Left ventricle myocardium inferior (tissue), 1 donor: Measurements from ENCODE around the gene HES7. TPM values are rescaled to one million over a fixed set of nuclear protein-coding genes. Genes with fewer than 3 reads are reported as not detected.

Experiments used
- DNase-seq: peaks from one replicate; pipeline ENCODE4 v3.0.0-alpha.2; 2020
- H3K27ac ChIP-seq: fragments of 200-600 bp; replicated peaks from 2 replicates; pipeline ENCODE4 v1.8.0; 2021
- H3K27me3 ChIP-seq: fragments of 200-600 bp; 2 replicates; pipeline ENCODE4 v1.8.0; 2021; ENCODE audit warnings: low read depth
- H3K36me3 ChIP-seq: fragments of 200-600 bp; 2 replicates; pipeline ENCODE4 v1.8.0; 2021
- H3K4me1 ChIP-seq: fragments of 200-600 bp; 2 replicates; pipeline ENCODE4 v1.8.0; 2021
- H3K4me3 ChIP-seq: fragments of 200-600 bp; 2 replicates; pipeline ENCODE4 v1.8.0; 2021; ENCODE audit warnings: mild to moderate bottlenecking, moderate library complexity
- H3K9me3 ChIP-seq: fragments of 200-600 bp; replicated peaks from 2 replicates; pipeline ENCODE4 v1.8.0; 2021
- CTCF ChIP-seq: fragments of 200-600 bp; IDR thresholded peaks from 2 replicates; pipeline ENCODE4 v1.8.0; 2021; ENCODE audit warnings: antibody characterized with exemption, mild to moderate bottlenecking, borderline replicate concordance
- intact Hi-C: fragments of 100-400 bp; cut with micrococcal nuclease; formaldehyde crosslinking; loops from one replicate; pipeline ENCODE4 v1.11.0; 2022
- total RNA-seq: library from RNA; stranded (reverse); fragmentation: NEBNext Ultra II Directional; extraction: Animal tissue kit (Norgen Biotek cat#: 25700); gene quantifications from one replicate; pipeline ENCODE4 v1.2.1, GENCODE V29; 2021
- donor health status: DM: no; HTN: yes; CAD: no; lungs with severe emphysema.

HES7 gene
- total RNA-seq, 1 donor from 2014 or later = not detected

DNA sequence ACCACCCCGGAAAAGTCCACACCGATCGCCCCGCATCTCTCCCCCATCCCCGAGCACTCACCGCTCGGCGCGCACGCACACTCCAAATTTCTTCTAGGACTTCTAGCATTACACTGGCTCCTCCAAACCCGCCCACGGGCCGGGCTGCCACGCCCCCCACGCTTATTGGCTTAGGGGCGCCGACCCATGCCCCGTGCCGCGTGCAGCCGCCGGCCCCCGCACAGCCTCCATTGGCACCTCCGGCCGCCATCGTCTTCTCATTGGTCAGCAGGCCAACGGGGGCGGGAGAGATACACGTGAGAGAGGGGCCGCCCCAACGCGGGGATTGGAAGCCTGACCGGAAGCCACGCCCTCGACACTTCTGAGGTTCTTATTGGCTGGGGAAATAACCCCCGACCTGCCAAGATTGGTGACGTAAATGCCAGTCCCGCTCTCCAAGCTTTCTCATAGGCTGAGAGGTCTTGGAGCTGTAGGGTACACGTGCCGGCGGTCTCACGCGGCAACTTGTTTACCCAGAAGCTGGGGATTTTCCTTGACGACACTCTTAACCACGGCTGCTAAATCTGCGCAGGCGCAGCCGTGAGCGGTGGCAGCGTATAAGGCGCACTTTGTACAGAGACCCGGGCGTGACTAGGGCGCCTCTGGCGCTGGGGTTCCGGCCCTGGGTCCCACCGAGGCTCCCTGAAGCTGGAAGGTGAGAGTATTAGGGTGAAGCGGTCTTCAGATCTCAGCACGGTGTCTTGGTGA is 32.5 kb upstream of the HES7 start:
- H3K27me3 ChIP-seq = no peaks in the 10 kb centered on the region

DNA sequence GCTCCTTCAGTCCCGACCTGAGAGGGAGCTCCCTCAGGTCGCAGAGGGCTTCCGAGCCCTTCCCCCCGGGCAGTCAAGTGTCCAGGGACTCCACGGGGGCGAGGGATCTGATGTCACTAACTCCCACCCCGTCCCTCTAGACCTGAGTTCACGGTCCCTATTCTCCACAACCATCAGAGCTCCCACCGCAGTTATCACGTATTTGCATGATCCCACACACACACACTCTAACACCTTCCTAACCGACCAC is 32.0 kb upstream of the HES7 start:
- H3K4me1 ChIP-seq = peaks cover 69% of the 10 kb centered on the region
- peak overlapping the region; percentile 75 for H3K4me3 ChIP-seq
- H3K9me3 ChIP-seq = no peaks in the 10 kb centered on the region
- H3K27ac ChIP-seq = peak overlapping the region; percentile 99
- no peak for DNase-seq
- no peaks in the 10 kb centered on the region for H3K27me3 ChIP-seq
- intact Hi-C loops = no loop called here
- H3K36me3 ChIP-seq = peaks cover 19% of the 10 kb centered on the region
- no peak for TF ChIP-seq CTCF

More for the DNA sequence above, 32.5 kb upstream of the HES7 start:
- Histone ChIP-seq H3K4me3 (peak overlapping the region; percentile 75), H3K36me3 (peaks cover 24% of the 10 kb centered on the region), H3K27ac (peak overlapping the region; percentile 100), H3K4me1 (peaks cover 73% of the 10 kb centered on the region), H3K9me3 (no peaks in the 10 kb centered on the region)
- TF ChIP-seq CTCF = no peak
- DNase-seq = peak; percentile 100
- intact Hi-C loops = no loop called here

DNA sequence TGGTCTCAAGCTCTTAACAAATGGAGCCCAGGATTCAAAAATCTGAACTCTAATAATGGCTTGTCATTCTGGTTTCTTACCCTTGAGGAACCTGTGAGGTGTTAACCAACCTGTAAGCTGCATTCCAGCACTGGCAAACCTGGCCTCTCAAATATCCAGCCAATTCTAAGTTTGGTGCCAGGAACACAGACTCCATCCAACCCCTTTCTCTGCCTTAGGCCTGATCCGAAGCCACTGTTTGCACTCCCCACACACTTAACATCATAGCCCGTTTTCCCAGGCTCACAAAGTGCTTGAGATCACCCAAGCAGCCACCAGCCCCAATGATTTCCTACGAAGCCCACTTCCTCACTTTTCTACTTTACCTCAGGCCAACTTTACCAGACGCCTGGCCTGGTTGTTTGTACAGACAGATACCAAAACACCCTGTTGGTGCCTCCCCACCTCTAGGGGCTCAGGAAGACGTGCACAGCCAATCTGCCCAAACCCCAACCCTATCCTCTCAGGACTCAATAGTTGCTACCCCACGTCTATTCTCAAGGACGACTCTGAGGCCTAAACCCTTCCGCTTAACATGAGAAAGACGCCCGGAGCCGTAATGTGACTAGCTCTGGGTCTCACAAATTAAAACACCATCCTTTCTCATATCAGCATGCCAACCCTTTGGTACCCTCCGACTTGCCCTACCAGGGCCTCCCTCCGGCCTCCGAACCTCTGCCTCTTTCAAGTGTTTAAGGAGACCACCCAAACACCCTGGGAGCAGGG is 31.5 kb upstream of the HES7 start:
- H3K27ac ChIP-seq = peak overlapping the region; percentile 99
- peak overlapping the region; percentile 75 for H3K4me3 ChIP-seq
- intact Hi-C loops = no loop called here
- no peaks in the 10 kb centered on the region for H3K27me3 ChIP-seq
- DNase-seq = no peak
- no peaks in the 10 kb centered on the region for H3K9me3 ChIP-seq
- H3K4me1 ChIP-seq = peaks cover 69% of the 10 kb centered on the region
- H3K36me3 ChIP-seq = peaks cover 19% of the 10 kb centered on the region
- no peak for TF ChIP-seq CTCF

DNA sequence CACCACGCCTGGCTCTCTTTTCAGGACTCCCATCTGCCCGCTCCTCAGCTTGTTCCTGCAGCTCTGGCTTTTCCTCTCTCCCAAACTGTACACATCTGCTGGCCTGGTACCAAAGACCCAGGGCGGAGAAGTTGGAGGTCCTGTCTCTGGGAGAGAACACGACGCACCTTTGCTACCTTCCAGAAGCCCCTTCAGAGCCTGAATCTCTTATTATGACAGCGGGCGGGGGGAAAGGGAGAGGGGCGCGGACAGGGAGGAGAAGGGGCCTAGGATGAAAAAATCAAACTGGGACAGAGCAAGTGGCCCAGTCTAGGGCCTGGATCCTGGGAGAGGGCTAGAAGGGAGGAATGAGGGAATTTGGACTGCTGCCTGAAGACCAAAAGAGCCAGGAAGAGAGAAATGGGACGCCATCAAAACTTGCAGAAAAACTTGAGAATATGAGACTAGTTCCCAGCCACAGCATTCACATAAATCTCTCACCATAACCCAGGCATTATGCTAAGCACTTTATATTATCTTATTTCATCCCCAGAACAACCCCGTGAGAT is 30.8 kb upstream of the HES7 start:
- peak overlapping the region; percentile 99 for H3K27ac ChIP-seq

More for the DNA sequence above, 30.8 kb upstream of the HES7 start:
- H3K4me3 ChIP-seq = peak overlapping the region; percentile 75
- H3K27me3 ChIP-seq = no peaks in the 10 kb centered on the region
- H3K36me3 ChIP-seq = peaks cover 22% of the 10 kb centered on the region
- DNase-seq = no peak
- no peaks in the 10 kb centered on the region for H3K9me3 ChIP-seq
- TF ChIP-seq CTCF = no peak
- intact Hi-C loops = no loop called here
- peaks cover 69% of the 10 kb centered on the region for H3K4me1 ChIP-seq
